Measurements from ENCODE around the gene C3.

- TF ChIP-seq CTCF (conservative IDR thresholded peaks at IDR 0.05; ENCODE audit: low read length) (no peak), EZH2phosphoT487 (IDR thresholded peaks at IDR 0.05; ENCODE audit: borderline replicate concordance) (no peak)
Measured at GRCh38 chr19:6705931-6706632, 14.4 kb downstream of the C3 start.

All from Loucy (cell line).